Sciatic nerve (tissue), 2 donors: ENCODE results near the gene ECI2. TPM values are rescaled to one million over a fixed set of nuclear protein-coding genes. Genes with fewer than 3 reads are reported as not detected.
"Not testable (repeated sequence)": the region's sequence is repeated elsewhere in the genome, so short reads cannot be mapped to it uniquely, and the experiment has no call there.

Experiments used
- ATAC-seq: fragments of 200-7000 bp; cut with Tn5 transposase; one replicate; pipeline ENCODE4 v1.9.1; 2020; ENCODE audit warnings: mild to moderate bottlenecking, moderate library complexity
- DNase-seq: peaks from one replicate; pipeline ENCODE4 v3.0.0-alpha.2; 2020; ENCODE audit warnings: low spot score
- intact Hi-C: fragments of 100-400 bp; cut with DNase I; formaldehyde crosslinking; loops from one replicate; pipeline ENCODE4 v1.14.2; 2022
- total RNA-seq: library from RNA; stranded (reverse); fragmentation: NEBNext Ultra II Directional; extraction: Animal tissue kit (Norgen Biotek cat#: 25700); gene quantifications from one replicate; pipeline ENCODE4 v1.2.1, GENCODE V29; 2021
- donor health status: DM: no; HTN: no; CAD: no.
- donor health status: DM: no; HTN: no; CAD: no.

ECI2 gene
- total RNA-seq, 1 donor from 2014 or later, result 43.5 TPM

DNA sequence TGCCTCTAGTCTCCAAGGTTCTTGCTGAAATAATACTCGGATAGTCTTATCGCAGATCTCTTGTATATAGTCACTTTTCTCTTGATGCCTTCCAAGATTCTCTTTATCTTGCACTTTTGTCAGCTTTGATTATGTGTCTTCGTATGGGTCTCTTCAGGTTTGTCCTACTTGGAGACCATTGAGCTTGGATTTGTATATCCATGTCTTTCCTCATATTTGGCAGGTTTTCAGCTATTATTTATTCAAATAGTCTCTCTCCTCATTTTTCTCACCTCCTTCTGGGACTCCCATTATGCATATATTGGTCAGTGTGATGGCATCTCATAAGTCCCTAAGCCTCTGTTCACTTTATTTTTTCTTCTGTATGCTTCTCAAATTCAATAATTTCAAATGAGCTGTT lies 23.0 kb downstream of the ECI2 start:
- no peak for ATAC-seq
- intact Hi-C loops, result no loop called here
- DNase-seq, result no peak

DNA sequence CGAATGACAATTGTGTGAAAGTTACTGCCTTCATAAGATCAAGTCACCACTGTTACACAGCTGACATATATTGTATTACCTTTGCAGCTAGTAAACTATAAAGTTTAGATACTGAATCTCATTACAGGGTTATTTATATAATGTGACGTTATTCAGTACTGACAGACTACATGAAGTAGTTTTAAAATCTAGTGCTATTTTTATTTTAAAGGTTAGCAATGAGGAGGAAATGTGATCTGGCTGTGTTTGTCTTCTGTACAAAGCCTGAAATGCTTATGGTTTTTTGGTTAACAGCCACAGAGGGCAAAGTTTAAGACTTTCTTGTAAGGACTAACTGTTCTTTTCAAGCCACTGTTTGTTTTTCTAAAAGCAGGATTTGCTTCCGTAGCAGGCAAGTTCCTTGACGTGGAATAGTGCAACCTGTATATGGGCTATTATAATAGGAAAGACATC lies 26.0 kb downstream of the ECI2 start:
- intact Hi-C loops, DNase-seq: not testable (repeated sequence)
- ATAC-seq, result peak; percentile 80

- intact Hi-C loops, result no loop called here
- ATAC-seq, result no peak
Observed at GRCh38 chr6:4108561-4109093, 26.7 kb downstream of the ECI2 start.

GRCh38 chr6:4107873-4108272 lies 27.5 kb downstream of the ECI2 start:
- intact Hi-C loops, result no loop called here
- DNase-seq (no peak), ATAC-seq (no peak)

More at GRCh38 chr6:4108561-4109093, 26.7 kb downstream of the ECI2 start:
- DNase-seq, result no peak

DNA sequence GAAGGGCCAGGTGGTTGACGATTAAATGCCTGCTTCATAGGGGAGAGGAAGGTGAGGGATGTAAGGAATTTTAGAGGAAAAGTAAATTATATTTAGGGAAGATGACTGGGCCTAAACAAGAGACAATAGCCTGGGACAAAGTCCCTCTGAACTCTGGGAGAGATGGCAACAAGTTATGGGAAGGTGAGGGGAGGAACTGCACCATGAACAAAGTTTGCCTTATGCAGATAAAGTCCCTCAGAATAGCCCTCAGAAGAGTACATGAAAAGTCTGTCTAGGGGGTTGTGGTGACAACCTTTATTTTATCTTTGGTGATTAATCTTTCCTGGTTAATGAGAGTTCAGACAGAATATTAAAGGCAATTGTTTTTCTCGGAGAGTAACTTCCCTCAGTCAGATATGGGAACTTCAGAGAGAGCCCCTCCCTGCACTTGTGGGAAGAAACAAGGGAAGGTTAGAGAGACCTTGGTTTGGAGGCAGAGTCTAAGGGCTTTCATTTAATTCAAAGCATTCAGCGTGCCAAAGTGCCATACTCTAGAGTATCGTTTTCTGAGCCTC lies 29.3 kb downstream of the ECI2 start:
- intact Hi-C loops, result no loop called here
- ATAC-seq (no peak), DNase-seq (no peak)

DNA sequence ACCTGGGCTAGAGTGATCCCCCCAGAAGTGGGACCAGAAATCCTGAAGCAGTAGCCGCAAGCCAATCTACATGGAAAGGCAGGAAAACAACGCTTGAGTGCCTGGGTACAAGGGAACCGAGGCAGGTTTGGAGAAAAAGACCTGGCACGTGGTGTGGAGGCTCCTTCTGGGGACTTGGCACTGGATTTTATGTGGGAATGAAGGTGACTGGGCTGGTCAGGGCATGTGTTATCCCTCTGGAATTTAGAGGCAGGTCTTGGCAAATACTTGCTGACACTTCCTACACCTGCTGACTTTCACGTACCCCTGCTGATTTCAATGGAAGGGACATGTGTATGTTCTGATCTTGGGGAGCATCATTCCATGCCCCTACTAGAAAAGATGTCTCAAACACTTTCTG lies 31.4 kb downstream of the ECI2 start:
- ATAC-seq (no peak), DNase-seq (no peak)
- intact Hi-C loops, result no loop called here

DNA sequence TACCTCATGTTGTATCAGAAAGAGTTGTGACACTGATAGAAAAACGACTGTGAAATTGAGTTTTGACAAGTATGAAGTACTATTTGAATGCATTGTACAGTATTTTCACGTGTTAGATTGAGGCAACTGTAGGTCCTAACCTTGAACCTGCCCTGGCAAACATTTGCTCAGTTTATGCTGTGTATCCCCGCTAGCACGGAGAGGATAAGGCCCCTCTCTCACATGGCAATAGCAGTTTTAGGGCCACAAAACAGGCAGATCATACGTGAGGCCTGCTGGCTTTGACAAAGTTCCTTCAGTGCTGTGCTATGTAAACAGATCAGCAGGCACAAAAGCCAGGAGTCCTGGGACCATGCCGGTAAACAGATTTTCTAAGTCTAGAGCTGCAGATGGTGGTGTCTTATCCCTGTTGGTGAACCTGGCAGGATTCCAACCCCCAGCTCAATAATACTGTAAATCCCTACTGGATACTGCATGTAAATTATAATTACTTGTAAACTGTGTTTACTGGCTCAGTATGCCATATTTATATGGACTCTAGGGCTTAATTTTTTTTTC lies 32.6 kb downstream of the ECI2 start:
- ATAC-seq (no peak), DNase-seq (no peak)
- intact Hi-C loops, result no loop called here

DNA sequence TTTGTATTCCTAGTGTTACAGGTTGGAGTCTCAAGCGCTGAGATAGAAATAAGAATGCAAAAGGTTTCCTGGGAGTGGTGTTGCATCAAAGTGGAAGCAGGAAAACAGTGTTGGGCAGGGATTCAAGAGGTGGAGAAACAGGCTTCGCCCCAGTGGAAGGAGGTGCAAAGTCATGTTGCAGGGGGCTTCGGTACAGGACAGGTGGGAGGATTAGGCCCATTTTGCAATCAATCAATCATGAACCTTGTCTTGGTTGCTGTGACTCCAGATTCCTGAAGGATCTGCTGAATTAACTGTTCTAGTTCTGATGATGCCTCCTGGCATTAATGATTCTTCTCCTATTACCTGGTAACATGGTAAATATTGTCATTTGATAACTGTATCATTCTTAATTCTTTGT lies 34.1 kb downstream of the ECI2 start:
- intact Hi-C loops, result no loop called here
- ATAC-seq, result no peak
- DNase-seq, result no peak

- no peak for ATAC-seq
- intact Hi-C loops, result no loop called here
- DNase-seq, result no peak
Observed at GRCh38 chr6:4100655-4101054, 34.7 kb downstream of the ECI2 start.

- DNase-seq (no peak), ATAC-seq (no peak)
- intact Hi-C loops, result no loop called here
Observed at GRCh38 chr6:4093288-4093687, 42.1 kb downstream of the ECI2 start.

DNA sequence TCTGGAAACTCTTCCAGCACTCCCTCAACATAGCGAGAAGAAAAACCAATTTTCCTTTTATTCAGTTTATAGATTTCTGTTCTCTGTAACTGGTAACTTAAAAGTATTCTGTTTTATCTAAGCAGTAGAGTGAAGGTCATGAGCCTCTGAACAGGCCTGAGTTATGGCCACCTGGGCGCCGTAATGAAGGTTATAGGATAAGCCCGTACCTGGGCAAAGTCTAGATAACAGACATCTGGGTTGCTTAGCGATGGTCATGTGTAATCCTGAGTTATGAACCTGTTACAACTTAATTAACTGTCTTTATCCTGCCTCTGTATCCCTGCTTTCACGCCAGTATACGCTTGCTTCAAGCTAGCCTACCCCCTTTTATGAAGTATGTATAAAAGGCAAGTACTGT lies 43.4 kb downstream of the ECI2 start:
- DNase-seq (no peak), ATAC-seq (no peak)
- intact Hi-C loops, result no loop called here

DNA sequence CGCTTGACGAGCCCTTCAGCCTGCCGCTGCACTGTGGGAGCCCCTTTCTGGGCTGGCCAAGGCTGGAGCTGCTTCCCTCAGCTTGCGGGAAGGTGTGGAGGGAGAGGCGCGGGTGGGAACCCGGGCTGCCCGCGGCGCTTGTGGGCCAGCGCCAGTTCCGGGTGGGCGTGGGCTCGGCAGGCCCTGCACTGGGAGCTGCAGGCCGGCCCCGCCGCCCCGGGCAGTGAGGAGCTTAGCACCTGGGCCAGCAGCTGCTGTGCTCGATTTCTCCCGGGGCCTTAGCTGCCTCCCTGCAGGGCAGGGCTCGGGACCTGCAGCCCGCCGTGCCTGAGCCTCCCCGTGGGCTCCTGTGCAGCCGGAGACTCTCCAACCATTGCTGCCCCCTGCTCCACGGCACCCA lies 45.3 kb downstream of the ECI2 start:
- DNase-seq, intact Hi-C loops, ATAC-seq: not testable (repeated sequence)

DNA sequence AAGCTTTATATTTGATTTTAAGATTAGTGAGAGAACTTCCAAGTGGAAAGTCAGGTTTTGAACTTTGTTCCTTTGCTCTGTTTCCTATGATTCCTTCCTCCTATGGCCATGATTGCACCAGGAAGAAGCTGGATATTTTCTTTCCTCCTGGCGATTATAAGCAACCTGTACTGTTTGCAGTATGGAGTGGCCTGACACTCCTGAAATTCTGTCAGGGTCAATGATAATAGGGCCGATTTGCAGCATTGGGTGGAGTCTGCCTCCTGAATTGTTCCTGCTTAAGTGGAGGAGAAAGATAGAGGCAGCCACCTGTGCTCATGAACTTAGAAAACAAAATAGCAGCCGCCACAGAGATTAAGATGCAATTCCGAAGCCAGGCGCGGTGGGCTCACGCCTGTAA lies 46.7 kb downstream of the ECI2 start:
- DNase-seq, result no peak
- intact Hi-C loops, result no loop called here
- ATAC-seq, result no peak

- ATAC-seq (no peak), DNase-seq (no peak)
- intact Hi-C loops, result no loop called here
Observed at GRCh38 chr6:4085332-4085700, 50.1 kb downstream of the ECI2 start.

DNA sequence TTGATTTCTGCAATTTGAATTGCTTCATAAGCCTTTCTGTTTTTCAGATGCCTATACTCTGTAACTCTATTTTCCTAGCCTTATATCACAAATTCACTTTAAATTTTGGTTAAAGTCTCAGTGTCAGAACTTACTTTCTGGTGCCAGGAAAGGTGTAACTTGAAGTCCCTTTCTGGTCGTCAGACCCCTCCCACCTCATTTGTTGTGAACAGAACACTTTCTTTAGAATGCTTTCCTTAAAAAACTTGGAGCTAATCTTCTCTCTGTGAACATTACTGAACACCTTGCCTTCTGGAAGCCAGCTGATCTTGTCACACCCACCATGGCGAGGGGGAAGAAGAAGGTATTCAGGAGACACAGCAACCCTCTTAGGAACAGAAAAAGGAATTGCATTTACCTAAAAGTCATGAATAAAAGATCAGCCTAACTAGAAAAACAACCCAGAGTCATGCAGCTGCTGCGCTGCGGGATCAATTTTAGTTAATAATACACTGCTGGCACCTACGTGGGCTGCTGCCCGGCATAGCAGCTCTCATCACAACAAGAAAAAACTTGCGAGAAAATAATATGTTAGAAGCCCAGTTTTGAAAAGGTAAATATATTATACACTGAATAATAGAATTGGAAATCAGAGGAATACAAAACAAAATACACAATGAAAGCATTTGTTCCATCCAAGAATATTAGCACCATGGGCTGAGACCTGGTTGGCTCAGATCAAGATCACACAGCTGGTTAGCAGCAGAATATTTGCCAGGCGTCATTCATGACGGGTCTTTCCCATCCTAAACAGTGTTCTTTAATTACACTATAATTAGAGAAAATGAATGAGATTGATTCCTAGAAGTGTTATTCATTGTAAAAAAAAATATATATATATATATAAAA lies 50.7 kb downstream of the ECI2 start:
- intact Hi-C loops, result no loop called here
- no peak for ATAC-seq
- DNase-seq, result no peak

GRCh38 chr6:4078691-4079471 lies 56.5 kb downstream of the ECI2 start, which contains the start of gene FAM217A:
Gene FAM217A (minus strand): TSS chr6:4079137. CDS start chr6:4077414, 1,723 bp downstream.
- intact Hi-C loops, result no loop called here
- DNase-seq (no peak), ATAC-seq (no peak)

DNA sequence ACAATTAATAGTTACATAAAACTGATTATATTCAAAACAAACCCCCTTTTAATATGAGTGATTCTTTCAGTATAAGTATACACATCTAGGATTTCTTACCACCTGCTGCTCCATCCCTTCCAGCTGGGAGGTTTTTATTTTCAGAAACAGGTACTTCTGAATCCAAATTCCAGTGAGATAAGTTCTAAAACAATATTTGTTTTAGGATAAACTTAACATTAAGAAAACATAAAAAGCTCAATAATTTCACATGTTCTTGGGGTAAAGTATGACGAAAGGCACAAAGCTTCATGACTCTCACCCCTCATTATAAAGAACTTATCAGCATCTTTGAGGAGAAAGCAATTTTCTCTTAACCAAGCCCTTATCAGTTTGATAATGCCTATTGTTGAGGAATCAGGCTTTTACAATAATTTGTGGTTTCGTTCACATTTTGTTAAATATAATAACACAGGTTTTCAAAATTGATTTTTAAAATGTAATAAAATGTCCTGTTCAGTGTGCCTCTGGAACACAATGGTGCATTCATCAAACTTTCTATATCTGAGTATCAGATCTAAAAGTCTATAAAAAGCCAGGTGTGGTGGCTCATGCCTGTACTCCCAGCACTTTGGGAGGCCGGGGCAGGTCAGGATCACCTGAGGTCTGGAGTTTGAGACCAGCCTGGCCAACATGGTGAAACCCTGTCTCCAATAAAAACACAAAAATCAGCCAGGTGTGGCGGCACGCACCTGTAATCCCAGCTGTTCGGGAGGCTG lies 60.7 kb downstream of the ECI2 start:
- ATAC-seq (no peak), DNase-seq (no peak)
- intact Hi-C loops, result no loop called here

GRCh38 chr6:4071330-4071729 lies 64.0 kb downstream of the ECI2 start:
- intact Hi-C loops, result no loop called here
- DNase-seq, result no peak
- no peak for ATAC-seq

- intact Hi-C loops, result no loop called here
- ATAC-seq (no peak), DNase-seq (no peak)
Observed at GRCh38 chr6:4069199-4069598, 66.2 kb downstream of the ECI2 start.
